H9 (cell line): ENCODE results near the gene TNFAIP3. TPM values are rescaled to one million over a fixed set of nuclear protein-coding genes. Genes with fewer than 3 reads are reported as not detected.

Experiments
- DNase-seq: peaks from one replicate; pipeline ENCODE4 v3.0.0-alpha.2; 2017
- H2AFZ ChIP-seq: one replicate; pipeline ENCODE4 v1.6.1; 2013; ENCODE audit warnings: mild to moderate bottlenecking, low read length, control low read depth, moderate library complexity
- H2AK5ac ChIP-seq: 2 replicates; pipeline ENCODE4 v1.6.1; 2013; ENCODE audit warnings: low read length, control low read depth, mixed read lengths; ENCODE audit not compliant: insufficient read length
- H2BK120ac ChIP-seq: one replicate; pipeline ENCODE4 v1.6.1; 2013; ENCODE audit warnings: low read depth, mild to moderate bottlenecking, low read length, control low read depth, inconsistent platforms; ENCODE audit not compliant: poor library complexity, severe bottlenecking
- H2BK12ac ChIP-seq: 2 replicates; pipeline ENCODE4 v1.6.1; 2013; ENCODE audit warnings: low read length, control low read depth, mixed read lengths, low read depth; ENCODE audit not compliant: insufficient read length
- H2BK15ac ChIP-seq: 2 replicates; pipeline ENCODE4 v1.6.1; 2013; ENCODE audit warnings: low read depth, low read length, control low read depth
- H2BK20ac ChIP-seq: one replicate; pipeline ENCODE4 v1.6.1; 2013; ENCODE audit warnings: low read depth, mild to moderate bottlenecking, low read length, control low read depth, inconsistent platforms; ENCODE audit not compliant: poor library complexity, severe bottlenecking
- H2BK5ac ChIP-seq: 2 replicates; pipeline ENCODE4 v1.6.1; 2013; ENCODE audit warnings: low read length, control low read depth, mixed read lengths; ENCODE audit not compliant: insufficient read length
- H3K14ac ChIP-seq: 2 replicates; pipeline ENCODE4 v1.6.1; 2013; ENCODE audit warnings: low read length, control low read depth; ENCODE audit not compliant: insufficient read depth
- H3K18ac ChIP-seq: 2 replicates; pipeline ENCODE4 v1.6.1; 2013; ENCODE audit warnings: low read depth, mild to moderate bottlenecking, mixed read lengths, low read length, control low read depth; ENCODE audit not compliant: insufficient read length
- H3K23ac ChIP-seq: 2 replicates; pipeline ENCODE4 v1.6.1; 2013; ENCODE audit warnings: low read length, control low read depth, mixed read lengths, low read depth; ENCODE audit not compliant: insufficient read length
- H3K23me2 ChIP-seq: 2 replicates; pipeline ENCODE4 v1.6.1; 2013; ENCODE audit warnings: low read depth, mild to moderate bottlenecking, mixed read lengths, low read length, control low read depth; ENCODE audit not compliant: insufficient read length, poor library complexity, severe bottlenecking
- H3K27ac ChIP-seq: 2 replicates; pipeline ENCODE4 v1.5.1; 2013; ENCODE audit warnings: low read length, control low read depth, mixed read lengths, low read depth; ENCODE audit not compliant: insufficient read length
- H3K27me3 ChIP-seq: 2 replicates; pipeline ENCODE4 v1.6.1; 2013; ENCODE audit warnings: low read length, control low read depth, inconsistent platforms; ENCODE audit not compliant: insufficient read depth
- H3K4ac ChIP-seq: 2 replicates; pipeline ENCODE4 v1.6.1; 2013; ENCODE audit warnings: low read depth, mild to moderate bottlenecking, control low read depth, inconsistent platforms, low read length, moderate library complexity
- H3K4me1 ChIP-seq: 2 replicates; pipeline ENCODE4 v1.6.1; 2013; ENCODE audit warnings: low read length, control low read depth, inconsistent platforms; ENCODE audit not compliant: insufficient read depth
- H3K4me2 ChIP-seq: 2 replicates; pipeline ENCODE4 v1.6.1; 2013; ENCODE audit warnings: low read length, control low read depth, mixed read lengths; ENCODE audit not compliant: insufficient read length, insufficient read depth
- H3K56ac ChIP-seq: 2 replicates; pipeline ENCODE4 v1.6.1; 2013; ENCODE audit warnings: low read depth, mild to moderate bottlenecking, mixed read lengths, low read length, control low read depth; ENCODE audit not compliant: insufficient read length
- H3K79me1 ChIP-seq: 2 replicates; pipeline ENCODE4 v1.6.1; 2013; ENCODE audit warnings: low read depth, mild to moderate bottlenecking, moderate library complexity, low read length, control low read depth, inconsistent platforms; ENCODE audit not compliant: insufficient read depth, poor library complexity, severe bottlenecking
- H3K79me2 ChIP-seq: 2 replicates; pipeline ENCODE4 v1.6.1; 2013; ENCODE audit warnings: low read length, control low read depth, inconsistent platforms; ENCODE audit not compliant: insufficient read depth
- H3K9ac ChIP-seq: 2 replicates; pipeline ENCODE4 v1.6.1; 2013; ENCODE audit warnings: low read length, control low read depth, mixed read lengths; ENCODE audit not compliant: insufficient read length; ENCODE audit errors: extremely low read depth
- H3K9me3 ChIP-seq: one replicate; pipeline ENCODE4 v1.6.1; 2013; ENCODE audit warnings: low read depth, low read length, inconsistent platforms; ENCODE audit not compliant: control insufficient read depth
- H3T11ph ChIP-seq: one replicate; pipeline ENCODE4 v1.6.1; 2013; ENCODE audit warnings: mild to moderate bottlenecking, low read length, control low read depth, inconsistent platforms
- H4K20me1 ChIP-seq: one replicate; pipeline ENCODE4 v1.6.1; 2013; ENCODE audit not compliant: control insufficient read depth, insufficient read length, insufficient read depth
- H4K5ac ChIP-seq: 2 replicates; pipeline ENCODE4 v1.6.1; 2013; ENCODE audit warnings: low read depth, mild to moderate bottlenecking, mixed read lengths, low read length, control low read depth; ENCODE audit not compliant: insufficient read length
- H4K8ac ChIP-seq: replicated peaks from 2 replicates; pipeline ENCODE4 v1.6.1; 2013; ENCODE audit warnings: low read length, control low read depth, mixed read lengths, low read depth; ENCODE audit not compliant: insufficient read length
- H4K91ac ChIP-seq: 2 replicates; pipeline ENCODE4 v1.6.1; 2013; ENCODE audit warnings: low read depth, mild to moderate bottlenecking, moderate library complexity, mixed read lengths, low read length, control low read depth; ENCODE audit not compliant: insufficient read length
- H3K27ac Mint-ChIP-seq, 3 experiments: 2 replicates in 2 of 3; 3 replicates in 1 of 3; pipeline ENCODE4 v1.8.0; 2020 to 2021; ENCODE audit warnings: mixed read lengths in 3 of 3, mild to moderate bottlenecking in 1 of 3, moderate library complexity in 1 of 3
- H3K27me3 Mint-ChIP-seq: 2 replicates; pipeline ENCODE4 v1.8.0; 2021; ENCODE audit warnings: low read depth, mild to moderate bottlenecking, moderate library complexity, mixed read lengths
- H3K36me3 Mint-ChIP-seq, 3 experiments: 2 replicates in 2 of 3; 3 replicates in 1 of 3; pipeline ENCODE4 v1.8.0; 2020 to 2021; ENCODE audit warnings: low read depth in 3 of 3, mixed read lengths in 3 of 3; ENCODE audit not compliant: insufficient read depth in 1 of 3
- H3K4me1 Mint-ChIP-seq, 2 experiments: 2 replicates each; pipeline ENCODE4 v1.8.0; 2020; ENCODE audit warnings: mixed read lengths in 2 of 2
- H3K4me3 Mint-ChIP-seq, 2 experiments: 2 replicates in 1 of 2; 3 replicates in 1 of 2; pipeline ENCODE4 v1.8.0; 2020 to 2021; ENCODE audit warnings: mild to moderate bottlenecking in 2 of 2, mixed read lengths in 2 of 2, moderate library complexity in 1 of 2
- H3K9me3 Mint-ChIP-seq, 2 experiments: 2 replicates in 1 of 2; 3 replicates in 1 of 2; pipeline ENCODE4 v1.8.0; 2020; ENCODE audit warnings: mild to moderate bottlenecking in 2 of 2, mixed read lengths in 2 of 2, moderate library complexity in 1 of 2
- CTCF ChIP-seq: fragments of 200-600 bp; sonication (generic); conservative IDR thresholded peaks from 3 replicates; pipeline ENCODE4 v1.8.0; 2021; ENCODE audit warnings: antibody characterized with exemption, mild to moderate bottlenecking
- WGBS: extraction: QIAGEN DNeasy Blood & Tissue Kit; methylation state at CpG from one replicate; pipeline ENCODE4 v1.1.7; 2013; ENCODE audit warnings: missing lambda C conversion rate, low lambda C conversion rate, mixed read lengths; ENCODE audit not compliant: insufficient read length; ENCODE audit errors: extremely low coverage; 5-methylcytosine and 5-hydroxymethylcytosine counted together
- total RNA-seq: library from RNA; stranded (reverse); gene quantifications from 2 replicates; pipeline ENCODE4 v1.2.1, GENCODE V29; 2021

TNFAIP3 gene
- total RNA-seq, 1 experiment from 2014 or later, result 3.7 TPM

- Histone ChIP-seq H2BK120ac (no peak overlapping the region), H3K79me1 (no peaks in the 10 kb centered on the region), H3K79me2 (no peaks in the 10 kb centered on the region), H4K91ac (no peak overlapping the region), H4K8ac (no peak overlapping the region), H2BK20ac (no peak overlapping the region), H3K18ac (no peak overlapping the region), H3K23ac (no peak overlapping the region), H3K23me2 (no peaks in the 10 kb centered on the region), H3K9me3 (no peaks in the 10 kb centered on the region), H3K4me1 (peaks cover 5% of the 10 kb centered on the region; the same call in 1 of the 2 replicates), H4K5ac (no peak overlapping the region), H2BK15ac (no peak overlapping the region), H3K4ac (no peak overlapping the region), H2BK12ac (no peak overlapping the region), H3T11ph (no peak overlapping the region), H3K14ac (no peak overlapping the region), H2AK5ac (no peak overlapping the region), H2AFZ (no peak overlapping the region), H2BK5ac (no peak overlapping the region), H3K9ac (no peak overlapping the region), H3K27me3 (no peaks in the 10 kb centered on the region), H3K4me2 (no peak overlapping the region), H4K20me1 (no peaks in the 10 kb centered on the region), H3K56ac (no peak overlapping the region), H3K27ac (no peak overlapping the region)
- no peak for DNase-seq
- WGBS, result no CpG with 5 or more reads among the region's 5 CpGs
- no peak for TF ChIP-seq CTCF
- H3K27ac Mint-ChIP-seq, result no peak overlapping the region
- peaks cover 0 to 30% (median 0%) of the 10 kb centered on the region in 3 experiments; a peak in 4 of 7 replicates for H3K36me3 Mint-ChIP-seq
- H3K9me3 Mint-ChIP-seq, result no peaks in the 10 kb centered on the region
- H3K4me3 Mint-ChIP-seq, result no peak overlapping the region
- H3K27me3 Mint-ChIP-seq, result peaks cover 5% of the 10 kb centered on the region; the same call in 1 of the 2 replicates
- peaks cover 18 to 21% of the 10 kb centered on the region in 2 experiments for H3K4me1 Mint-ChIP-seq
Observed at GRCh38 chr6:137877606-137878005, 10.5 kb downstream of the TNFAIP3 start.
